ENCODE results near the gene RASAL1. TPM values are rescaled to one million over a fixed set of nuclear protein-coding genes. Genes with fewer than 3 reads are reported as not detected.

The RASAL1 gene
- total and polyA plus RNA-seq, 2 donors (not counting 1 experiment from before 2014, with no cell fraction given), result 0.10 to 11.0 TPM

GRCh38 chr12:113059071-113059595 is 76.4 kb downstream of the RASAL1 start:
- H3K4me1 ChIP-seq (ENCODE audit: control insufficient read depth in 2 of 2, insufficient read depth in 2 of 2, low read length in 2 of 2), result peaks cover 89 to 94% of the 10 kb centered on the region in 2 donors
- 76% methylated on average over 8 of the region's 8 CpGs for WGBS (ENCODE audit: insufficient coverage)

More at GRCh38 chr12:113059071-113059595, 76.4 kb downstream of the RASAL1 start:
- Histone ChIP-seq H3K79me2 (ENCODE audit: control insufficient read depth, insufficient read depth, low read length) (peaks cover 98% of the 10 kb centered on the region), H3K27ac (ENCODE audit: low read length in 2 of 2) (peak overlapping the region in 1 of 2 donors; percentile 84), H2AFZ (ENCODE audit: insufficient read depth, low read depth, low read length, poor library complexity, severe bottlenecking) (no peak overlapping the region), H3K9ac (ENCODE audit: low read length) (no peak overlapping the region), H4K20me1 (ENCODE audit: control insufficient read depth, insufficient read depth, low read length, poor library complexity, severe bottlenecking) (peaks cover 28% of the 10 kb centered on the region), H3K27me3 (replicated peaks in 1 of 4; ENCODE audit: control extremely low read depth in 1 of 4, control insufficient read depth in 3 of 4, insufficient read depth in 4 of 4, low read length in 3 of 4) (no peaks in the 10 kb centered on the region), H3K9me3 (ENCODE audit: control extremely low read depth in 1 of 3, control insufficient read depth in 2 of 3, insufficient read depth in 1 of 3, low read length in 2 of 3) (no peaks in the 10 kb centered on the region), H3K4me2 (replicated peaks; ENCODE audit: low read depth, low read length, poor library complexity, severe bottlenecking) (peak overlapping the region; percentile 90), H3K4me3 (ENCODE audit: control extremely low read depth in 1 of 5, extremely low read depth in 1 of 5, insufficient read depth in 1 of 5, low read depth in 2 of 5, low read length in 4 of 5) (peak overlapping the region in 4 of 5 experiments; percentile 10 to 71 (median 45)), H3K36me3 (replicated peaks in 1 of 2; ENCODE audit: control extremely low read depth in 1 of 2, control insufficient read depth in 1 of 2, extremely low read depth in 1 of 2, insufficient read depth in 2 of 2, low read length in 1 of 2) (peaks cover 1 to 7% of the 10 kb centered on the region in 2 experiments)
- Mint-ChIP-seq H3K9me3 (ENCODE audit: insufficient read depth) (no peaks in the 10 kb centered on the region), H3K27me3 (no peaks in the 10 kb centered on the region), H3K4me3 (no peak overlapping the region), H3K4me1 (peaks cover 47% of the 10 kb centered on the region), H3K27ac (no peak overlapping the region)
- POLR2A ChIA-PET, result no interaction called here
- CTCF ChIA-PET, result interaction anchor here (0.7 to 6.6 kb wide), 6 partner anchors 8 to 159 kb away, joined by 3 to 72 read pairs (median 4); no protein-coding TSS in a partner anchor
- TF ChIP-seq EZH2 (IDR thresholded peaks at IDR 0.05; ENCODE audit: borderline replicate concordance, insufficient read depth, low read depth, low read length, poor library complexity, severe bottlenecking) (no peak), CTCF (IDR thresholded peaks at IDR 0.05) (no peak)
- intact Hi-C loops (cut with micrococcal nuclease), result no loop called here
- no peak for DNase-seq
- no peak for ATAC-seq (ENCODE audit: low read depth)
